A549 (cell line): ENCODE measurements around the gene RAB10. TPM values are rescaled to one million over a fixed set of nuclear protein-coding genes. Genes with fewer than 3 reads are reported as not detected.

Experiments used
- ATAC-seq, 2 experiments: fragments of 200-7000 bp in 1 of 2; fragments of >200 bp in 1 of 2; cut with Nextera tagmentation in 1 of 2; cut with Tn5 transposase in 1 of 2; 3 replicates each; pipeline versions ENCODE4 v1.8.0 to v1.9.1; 2018 to 2020; ENCODE audit warnings: mild to moderate bottlenecking in 1 of 2, moderate library complexity in 1 of 2
- CTCF ChIA-PET: fragments of 300-600 bp; sonication (Branson Sonifier 250); formaldehyde crosslinking; extraction: SDS; loops from one replicate; lab custom pipeline; 2021; ENCODE audit warnings: antibody characterized with exemption, inconsistent platforms; lab: Yijun Ruan, JAX
- POLR2A ChIA-PET: fragments of 350-600 bp; formaldehyde crosslinking; extraction: SDS; loops from one replicate; lab custom pipeline; 2021; ENCODE audit warnings: antibody characterized with exemption, inconsistent platforms; lab: Yijun Ruan, JAX
- DNase-seq, 2 experiments: peaks; one replicate each; pipeline versions ENCODE4 v3.0.0 to v3.0.0-alpha.2; 2011 to 2016; ENCODE audit warnings: low read depth in 1 of 2, low spot score in 1 of 2
- FAIRE-seq: peaks from 2 replicates; lab custom pipeline; 2011; peaks lifted over from hg19 to GRCh38; lab: Jason Lieb, UNC
- H3K27ac ChIP-seq, 2 experiments: fragments of >200 bp; sonication (Bioruptor Twin); formaldehyde crosslinking; 3 replicates each; pipeline ENCODE4 v1.5.1; 2016 to 2017
- H3K4me1 ChIP-seq: fragments of >200 bp; sonication (Bioruptor Twin); formaldehyde crosslinking; 3 replicates; pipeline ENCODE4 v1.6.1; 2016
- H3K4me2 ChIP-seq: fragments of >200 bp; sonication (Bioruptor Twin); formaldehyde crosslinking; 3 replicates; pipeline ENCODE4 v1.6.1; 2016
- H3K4me3 ChIP-seq: fragments of >200 bp; sonication (Bioruptor Twin); formaldehyde crosslinking; 3 replicates; pipeline ENCODE4 v1.5.1; 2016
- H3K9me3 ChIP-seq: fragments of >200 bp; sonication (Bioruptor Twin); formaldehyde crosslinking; 3 replicates; pipeline ENCODE4 v1.6.1; 2016
- BHLHE40 ChIP-seq: IDR thresholded peaks from 2 replicates; pipeline ENCODE4 v1.6.1; 2012; ENCODE audit warnings: low read depth, low read length, inconsistent platforms
- CEBPB ChIP-seq, 2 experiments: fragments of >200 bp in 1 of 2; sonication (Bioruptor Twin) in 1 of 2; formaldehyde crosslinking in 1 of 2; IDR thresholded peaks; 2 replicates each; pipeline ENCODE4 v1.6.1; 2012 to 2016
- CHD4 ChIP-seq: fragments of 200-600 bp; sonication (generic); IDR thresholded peaks from 2 replicates; pipeline ENCODE4 v1.6.1; 2016; ENCODE audit warnings: antibody characterized with exemption, mild to moderate bottlenecking, borderline replicate concordance
- EHMT2 ChIP-seq: fragments of 200-600 bp; sonication (generic); IDR thresholded peaks from 2 replicates; pipeline ENCODE4 v1.6.1; 2016; ENCODE audit warnings: antibody characterized with exemption, low read depth, mild to moderate bottlenecking, moderate library complexity
- EP300 ChIP-seq, 2 experiments: fragments of >200 bp; sonication (Bioruptor Twin); formaldehyde crosslinking; IDR thresholded peaks; 2 replicates in 1 of 2; 3 replicates in 1 of 2; pipeline ENCODE4 v1.6.1; 2016 to 2017
- FOXS1 ChIP-seq: fragments of 250-450 bp; sonication (Bioruptor Pico); IDR thresholded peaks from 2 replicates; pipeline ENCODE4 v1.5.0; 2020; ENCODE audit warnings: mild to moderate bottlenecking, moderate library complexity
- GATA3 ChIP-seq: IDR thresholded peaks from 2 replicates; pipeline ENCODE4 v1.6.1; 2012; ENCODE audit warnings: borderline replicate concordance
- HOXB5 ChIP-seq: fragments of 250-450 bp; sonication (Bioruptor Pico); IDR thresholded peaks from 2 replicates; pipeline ENCODE4 v1.5.0; 2020; ENCODE audit warnings: mild to moderate bottlenecking, moderate library complexity
- KDM1A ChIP-seq: fragments of 200-600 bp; sonication (generic); IDR thresholded peaks from 2 replicates; pipeline ENCODE4 v1.6.1; 2016; ENCODE audit warnings: low read depth, mild to moderate bottlenecking
- NPAS2 ChIP-seq: fragments of 250-450 bp; sonication (Bioruptor Pico); IDR thresholded peaks from 2 replicates; pipeline ENCODE4 v1.8.0; 2022; ENCODE audit warnings: mild to moderate bottlenecking, moderate library complexity, borderline replicate concordance
- POLR2A ChIP-seq: IDR thresholded peaks from 2 replicates; pipeline ENCODE4 v1.6.1; 2012; ENCODE audit warnings: mild to moderate bottlenecking, low read length
- RCOR1 ChIP-seq: fragments of 150-350 bp; IDR thresholded peaks from 2 replicates; pipeline ENCODE4 v1.6.1; 2014; ENCODE audit warnings: antibody characterized with exemption, low read length, low read depth
- SREBF2 ChIP-seq: fragments of 450-650 bp; IDR thresholded peaks from 2 replicates; pipeline ENCODE4 v1.6.1; 2014; ENCODE audit warnings: mild to moderate bottlenecking, moderate library complexity
- TFCP2L1 ChIP-seq: fragments of 250-450 bp; sonication (Bioruptor Pico); IDR thresholded peaks from 2 replicates; pipeline ENCODE4 v1.5.0; 2021; ENCODE audit warnings: mild to moderate bottlenecking
- TP53 ChIP-seq: fragments of 250-450 bp; sonication (Bioruptor Pico); IDR thresholded peaks from 2 replicates; pipeline ENCODE4 v1.5.0; 2021; ENCODE audit warnings: mild to moderate bottlenecking, moderate library complexity
- ZSCAN20 ChIP-seq: fragments of 250-450 bp; sonication (Bioruptor Pico); IDR thresholded peaks from 2 replicates; pipeline ENCODE4 v1.8.0; 2022; ENCODE audit warnings: mild to moderate bottlenecking, moderate library complexity
- WGBS: methylation state at CpG from one replicate; pipeline ENCODE4 v1.1.6; 2017; ENCODE audit errors: missing lambda C conversion rate; 5-methylcytosine and 5-hydroxymethylcytosine counted together
- polyA plus RNA-seq, 4 experiments: library from polyadenylated mRNA; depleted of rRNA in 3 of 4; stranded (reverse); fragments of >200 nt; fragmentation: RNase III in 1 of 4; extraction: RNeasy Plus Mini Kit Qiagen cat#74134 plus additional on column Dnase treatment in 1 of 4; gene quantifications; 2 replicates in 3 of 4; 3 replicates in 1 of 4; pipeline ENCODE4 v1.2.3, GENCODE V29; 2011 to 2017
- TF ChIP-seq, protein P1 (sequence below): IDR thresholded peaks from 2 replicates; pipeline ENCODE4 v1.6.1; 2012
- TF ChIP-seq, protein P2 (sequence below): IDR thresholded peaks from 2 replicates; pipeline ENCODE4 v1.6.1; 2012; ENCODE audit warnings: low read depth, borderline replicate concordance
- TF ChIP-seq, protein P3 (sequence below): fragments of 150-350 bp; IDR thresholded peaks from 2 replicates; pipeline ENCODE4 v1.6.1; 2014; ENCODE audit warnings: low read depth, mild to moderate bottlenecking, low read length
- TF ChIP-seq, protein P4 (sequence below): fragments of 250-450 bp; sonication (Bioruptor Pico); IDR thresholded peaks from 2 replicates; pipeline ENCODE4 v1.5.0; 2021; ENCODE audit warnings: mild to moderate bottlenecking, moderate library complexity, borderline replicate concordance
- TF ChIP-seq, protein P5 (sequence below): fragments of 200-600 bp; sonication (generic); IDR thresholded peaks from 2 replicates; pipeline ENCODE4 v1.6.1; 2016; ENCODE audit warnings: antibody characterized with exemption, mild to moderate bottlenecking, moderate library complexity
- TF ChIP-seq, protein P6 (sequence below): IDR thresholded peaks from 2 replicates; pipeline ENCODE4 v1.6.1; 2012
- TF ChIP-seq, protein P7 (sequence below): fragments of >200 bp; sonication (Bioruptor Twin); formaldehyde crosslinking; IDR thresholded peaks from 3 replicates; pipeline ENCODE4 v1.5.1; 2016

RAB10 gene
- polyA plus RNA-seq, 2 of the 4 experiments (the other 2 are of a cell fraction), result 272 to 692 TPM

DNA sequence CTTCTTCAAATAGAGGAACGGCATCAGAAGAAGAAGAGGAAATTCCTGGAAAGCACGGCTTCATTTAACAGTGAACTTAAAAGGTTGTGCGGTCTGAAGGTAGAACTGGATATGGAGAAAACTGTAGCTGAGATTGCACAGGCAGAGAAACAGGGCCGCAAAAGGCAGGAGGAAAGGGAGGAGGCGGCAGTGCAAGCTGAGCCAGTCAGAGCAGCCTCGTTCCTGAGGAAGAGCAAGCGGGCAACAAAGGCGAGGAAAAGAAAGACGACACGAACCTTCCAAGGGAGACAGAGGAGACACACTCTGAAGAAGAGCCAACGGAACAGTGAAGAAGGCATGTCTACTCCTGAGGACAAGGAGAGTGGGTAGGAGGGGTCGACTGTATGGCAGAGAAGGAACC is 116.4 kb downstream of the RAB10 start:
- peaks cover 8% of the 10 kb centered on the region for H3K9me3 ChIP-seq
- DNase-seq, result no peak
- TF ChIP-seq GATA3, result no peak
- no peak for TF ChIP-seq EHMT2
- TF ChIP-seq, protein P1, sequence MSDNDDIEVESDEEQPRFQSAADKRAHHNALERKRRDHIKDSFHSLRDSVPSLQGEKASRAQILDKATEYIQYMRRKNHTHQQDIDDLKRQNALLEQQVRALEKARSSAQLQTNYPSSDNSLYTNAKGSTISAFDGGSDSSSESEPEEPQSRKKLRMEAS, result no peak
- no peak for TF ChIP-seq EP300 (IDR thresholded peaks at IDR 0.05)
- no peak for TF ChIP-seq SREBF2
- TF ChIP-seq, protein P2, sequence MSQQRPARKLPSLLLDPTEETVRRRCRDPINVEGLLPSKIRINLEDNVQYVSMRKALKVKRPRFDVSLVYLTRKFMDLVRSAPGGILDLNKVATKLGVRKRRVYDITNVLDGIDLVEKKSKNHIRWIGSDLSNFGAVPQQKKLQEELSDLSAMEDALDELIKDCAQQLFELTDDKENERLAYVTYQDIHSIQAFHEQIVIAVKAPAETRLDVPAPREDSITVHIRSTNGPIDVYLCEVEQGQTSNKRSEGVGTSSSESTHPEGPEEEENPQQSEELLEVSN, result no peak
- TF ChIP-seq, protein P3, sequence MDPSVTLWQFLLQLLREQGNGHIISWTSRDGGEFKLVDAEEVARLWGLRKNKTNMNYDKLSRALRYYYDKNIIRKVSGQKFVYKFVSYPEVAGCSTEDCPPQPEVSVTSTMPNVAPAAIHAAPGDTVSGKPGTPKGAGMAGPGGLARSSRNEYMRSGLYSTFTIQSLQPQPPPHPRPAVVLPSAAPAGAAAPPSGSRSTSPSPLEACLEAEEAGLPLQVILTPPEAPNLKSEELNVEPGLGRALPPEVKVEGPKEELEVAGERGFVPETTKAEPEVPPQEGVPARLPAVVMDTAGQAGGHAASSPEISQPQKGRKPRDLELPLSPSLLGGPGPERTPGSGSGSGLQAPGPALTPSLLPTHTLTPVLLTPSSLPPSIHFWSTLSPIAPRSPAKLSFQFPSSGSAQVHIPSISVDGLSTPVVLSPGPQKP, result no peak
- TF ChIP-seq, protein P4, sequence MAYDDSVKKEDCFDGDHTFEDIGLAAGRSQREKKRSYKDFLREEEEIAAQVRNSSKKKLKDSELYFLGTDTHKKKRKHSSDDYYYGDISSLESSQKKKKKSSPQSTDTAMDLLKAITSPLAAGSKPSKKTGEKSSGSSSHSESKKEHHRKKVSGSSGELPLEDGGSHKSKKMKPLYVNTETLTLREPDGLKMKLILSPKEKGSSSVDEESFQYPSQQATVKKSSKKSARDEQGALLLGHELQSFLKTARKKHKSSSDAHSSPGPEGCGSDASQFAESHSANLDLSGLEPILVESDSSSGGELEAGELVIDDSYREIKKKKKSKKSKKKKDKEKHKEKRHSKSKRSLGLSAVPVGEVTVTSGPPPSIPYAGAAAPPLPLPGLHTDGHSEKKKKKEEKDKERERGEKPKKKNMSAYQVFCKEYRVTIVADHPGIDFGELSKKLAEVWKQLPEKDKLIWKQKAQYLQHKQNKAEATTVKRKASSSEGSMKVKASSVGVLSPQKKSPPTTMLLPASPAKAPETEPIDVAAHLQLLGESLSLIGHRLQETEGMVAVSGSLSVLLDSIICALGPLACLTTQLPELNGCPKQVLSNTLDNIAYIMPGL (CRISPR knock-in tag), result no peak
- TF ChIP-seq BHLHE40, result no peak
- TF ChIP-seq, protein P5, sequence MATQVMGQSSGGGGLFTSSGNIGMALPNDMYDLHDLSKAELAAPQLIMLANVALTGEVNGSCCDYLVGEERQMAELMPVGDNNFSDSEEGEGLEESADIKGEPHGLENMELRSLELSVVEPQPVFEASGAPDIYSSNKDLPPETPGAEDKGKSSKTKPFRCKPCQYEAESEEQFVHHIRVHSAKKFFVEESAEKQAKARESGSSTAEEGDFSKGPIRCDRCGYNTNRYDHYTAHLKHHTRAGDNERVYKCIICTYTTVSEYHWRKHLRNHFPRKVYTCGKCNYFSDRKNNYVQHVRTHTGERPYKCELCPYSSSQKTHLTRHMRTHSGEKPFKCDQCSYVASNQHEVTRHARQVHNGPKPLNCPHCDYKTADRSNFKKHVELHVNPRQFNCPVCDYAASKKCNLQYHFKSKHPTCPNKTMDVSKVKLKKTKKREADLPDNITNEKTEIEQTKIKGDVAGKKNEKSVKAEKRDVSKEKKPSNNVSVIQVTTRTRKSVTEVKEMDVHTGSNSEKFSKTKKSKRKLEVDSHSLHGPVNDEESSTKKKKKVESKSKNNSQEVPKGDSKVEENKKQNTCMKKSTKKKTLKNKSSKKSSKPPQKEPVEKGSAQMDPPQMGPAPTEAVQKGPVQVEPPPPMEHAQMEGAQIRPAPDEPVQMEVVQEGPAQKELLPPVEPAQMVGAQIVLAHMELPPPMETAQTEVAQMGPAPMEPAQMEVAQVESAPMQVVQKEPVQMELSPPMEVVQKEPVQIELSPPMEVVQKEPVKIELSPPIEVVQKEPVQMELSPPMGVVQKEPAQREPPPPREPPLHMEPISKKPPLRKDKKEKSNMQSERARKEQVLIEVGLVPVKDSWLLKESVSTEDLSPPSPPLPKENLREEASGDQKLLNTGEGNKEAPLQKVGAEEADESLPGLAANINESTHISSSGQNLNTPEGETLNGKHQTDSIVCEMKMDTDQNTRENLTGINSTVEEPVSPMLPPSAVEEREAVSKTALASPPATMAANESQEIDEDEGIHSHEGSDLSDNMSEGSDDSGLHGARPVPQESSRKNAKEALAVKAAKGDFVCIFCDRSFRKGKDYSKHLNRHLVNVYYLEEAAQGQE, result no peak
- TF ChIP-seq KDM1A, result no peak
- no peak for TF ChIP-seq NPAS2 (CRISPR knock-in tag)
- no peak for TF ChIP-seq RCOR1
- no peak for TF ChIP-seq CHD4
- no peak overlapping the region for H3K4me3 ChIP-seq
- no peak; a peak in 2 of 6 replicates for ATAC-seq
- 0 out of 3 replicates have a peak, but pooled peaks cover 4% of the 10 kb centered on the region for H3K4me1 ChIP-seq
- FAIRE-seq, result no peak
- H3K27ac ChIP-seq, result no peak overlapping the region
- 73% methylated on average over 12 of the region's 12 CpGs for WGBS
- H3K4me2 ChIP-seq, result no peak overlapping the region
- ChIA-PET CTCF (interaction anchor here (12.0 to 13.5 kb wide), 2 partner anchors 163 to 199 kb away, joined by 240 to 280 read pairs; partner anchors contain the start of gene KIF3C), POLR2A (no interaction called here)

DNA sequence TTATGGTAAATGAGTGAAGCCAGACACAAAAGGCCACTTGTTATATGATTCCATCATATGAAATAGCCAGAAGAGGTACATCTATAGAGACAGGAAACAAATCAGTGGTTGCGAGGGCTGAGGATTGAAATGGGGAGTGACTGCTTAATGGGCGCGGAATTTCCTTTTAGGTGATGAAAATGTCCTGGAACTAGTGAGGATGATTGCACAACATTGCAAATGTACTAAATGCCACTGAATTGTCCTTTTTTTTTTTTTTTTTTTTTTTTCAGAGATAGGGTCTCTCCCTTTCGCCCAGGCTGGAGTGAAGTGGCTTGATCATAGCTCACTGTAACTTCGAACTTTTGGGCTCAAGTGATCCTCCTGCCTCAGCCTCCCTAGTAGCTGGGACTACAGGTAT is 123.7 kb downstream of the RAB10 start:
- Histone ChIP-seq H3K4me3 (no peak overlapping the region), H3K9me3 (peaks cover 8% of the 10 kb centered on the region), H3K4me1 (no peaks in the 10 kb centered on the region)
- ATAC-seq (no peak), FAIRE-seq (no peak)
- TF ChIP-seq SREBF2 (no peak), CEBPB (IDR thresholded peaks at IDR 0.05) (peak in 1 of 2 experiments; percentile 14; a peak in 1 of 4 replicates)
- TF ChIP-seq, all 56 proteins: peak for 1
- ChIA-PET CTCF (no interaction called here), POLR2A (no interaction called here)
- 81% methylated on average over 5 of the region's 5 CpGs for WGBS
- Histone ChIP-seq H3K27ac (no peak overlapping the region), H3K4me2 (no peak overlapping the region)
- DNase-seq, result no peak

DNA sequence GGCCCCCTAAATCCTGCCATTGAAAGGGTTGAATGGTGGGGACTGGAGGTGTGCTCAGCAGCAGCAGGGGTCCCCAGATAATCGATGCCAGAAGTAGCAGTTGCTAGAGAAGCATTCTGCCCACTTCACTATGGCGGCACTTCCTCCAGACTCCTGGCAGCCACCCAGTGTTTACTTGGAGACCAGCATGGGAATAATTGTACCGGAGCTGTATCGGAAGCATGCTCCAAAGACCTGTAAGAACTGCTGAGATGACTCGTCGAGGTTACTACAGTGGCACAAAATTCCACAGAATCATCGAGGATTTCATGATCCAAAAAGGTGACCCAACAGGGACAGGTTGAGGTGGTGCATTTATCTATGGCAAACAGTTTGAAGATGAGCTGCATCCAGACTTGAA is 128.0 kb downstream of the RAB10 start:
- 67% methylated on average over 7 of the region's 7 CpGs for WGBS
- POLR2A ChIA-PET, result no interaction called here
- H3K4me3 ChIP-seq, result no peak overlapping the region
- no peaks in the 10 kb centered on the region for H3K4me1 ChIP-seq
- ATAC-seq (no peak), DNase-seq (no peak), FAIRE-seq (no peak)
- H3K27ac ChIP-seq, result no peak overlapping the region
- H3K9me3 ChIP-seq, result no peaks in the 10 kb centered on the region
- CTCF ChIA-PET, result interaction anchor here (1.1 to 3.0 kb wide), 7 partner anchors 9 to 51 kb away, joined by 3 to 8 read pairs (median 3); no protein-coding TSS in a partner anchor
- H3K4me2 ChIP-seq, result no peak overlapping the region
- TF ChIP-seq POLR2A (no peak), ZSCAN20 (CRISPR knock-in tag) (no peak), EP300 (IDR thresholded peaks at IDR 0.05) (no peak), GATA3 (no peak), CEBPB (IDR thresholded peaks at IDR 0.05) (no peak), HOXB5 (CRISPR knock-in tag) (no peak), FOXS1 (no peak), BHLHE40 (no peak), TFCP2L1 (no peak), TP53 (no peak)
- TF ChIP-seq, protein P1, result no peak
- TF ChIP-seq, protein P6, sequence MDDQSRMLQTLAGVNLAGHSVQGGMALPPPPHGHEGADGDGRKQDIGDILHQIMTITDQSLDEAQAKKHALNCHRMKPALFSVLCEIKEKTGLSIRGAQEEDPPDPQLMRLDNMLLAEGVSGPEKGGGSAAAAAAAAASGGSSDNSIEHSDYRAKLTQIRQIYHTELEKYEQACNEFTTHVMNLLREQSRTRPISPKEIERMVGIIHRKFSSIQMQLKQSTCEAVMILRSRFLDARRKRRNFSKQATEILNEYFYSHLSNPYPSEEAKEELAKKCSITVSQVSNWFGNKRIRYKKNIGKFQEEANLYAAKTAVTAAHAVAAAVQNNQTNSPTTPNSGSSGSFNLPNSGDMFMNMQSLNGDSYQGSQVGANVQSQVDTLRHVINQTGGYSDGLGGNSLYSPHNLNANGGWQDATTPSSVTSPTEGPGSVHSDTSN, result no peak
- TF ChIP-seq, protein P7, sequence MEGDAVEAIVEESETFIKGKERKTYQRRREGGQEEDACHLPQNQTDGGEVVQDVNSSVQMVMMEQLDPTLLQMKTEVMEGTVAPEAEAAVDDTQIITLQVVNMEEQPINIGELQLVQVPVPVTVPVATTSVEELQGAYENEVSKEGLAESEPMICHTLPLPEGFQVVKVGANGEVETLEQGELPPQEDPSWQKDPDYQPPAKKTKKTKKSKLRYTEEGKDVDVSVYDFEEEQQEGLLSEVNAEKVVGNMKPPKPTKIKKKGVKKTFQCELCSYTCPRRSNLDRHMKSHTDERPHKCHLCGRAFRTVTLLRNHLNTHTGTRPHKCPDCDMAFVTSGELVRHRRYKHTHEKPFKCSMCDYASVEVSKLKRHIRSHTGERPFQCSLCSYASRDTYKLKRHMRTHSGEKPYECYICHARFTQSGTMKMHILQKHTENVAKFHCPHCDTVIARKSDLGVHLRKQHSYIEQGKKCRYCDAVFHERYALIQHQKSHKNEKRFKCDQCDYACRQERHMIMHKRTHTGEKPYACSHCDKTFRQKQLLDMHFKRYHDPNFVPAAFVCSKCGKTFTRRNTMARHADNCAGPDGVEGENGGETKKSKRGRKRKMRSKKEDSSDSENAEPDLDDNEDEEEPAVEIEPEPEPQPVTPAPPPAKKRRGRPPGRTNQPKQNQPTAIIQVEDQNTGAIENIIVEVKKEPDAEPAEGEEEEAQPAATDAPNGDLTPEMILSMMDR, result no peak
